Measurements from ENCODE around the gene GRIA2. TPM values are rescaled to one million over a fixed set of nuclear protein-coding genes. Genes with fewer than 3 reads are reported as not detected.

Gene GRIA2
- total and polyA plus RNA-seq, 7 donors = 0.25 to 0.71 (median 0.55) TPM; not detected in 2

- intact Hi-C loops (cut with DNase I) = no loop called here
- no peak for DNase-seq
- no peak overlapping the region for H3K27ac ChIP-seq
- no peaks in the 10 kb centered on the region for H3K27me3 ChIP-seq
- H3K4me1 ChIP-seq = no peaks in the 10 kb centered on the region
- no peaks in the 10 kb centered on the region for H3K36me3 ChIP-seq
- no peak overlapping the region for H3K4me3 ChIP-seq
- no peaks in the 10 kb centered on the region for H3K9me3 ChIP-seq
- TF ChIP-seq POLR2A (IDR thresholded peaks at IDR 0.05) (no peak), EP300 (IDR thresholded peaks at IDR 0.05) (no peak), CTCF (IDR thresholded peaks at IDR 0.05) (no peak), POLR2AphosphoS5 (IDR thresholded peaks at IDR 0.05) (no peak)
- 26 to 55% methylated on average over 2 of the region's 2 CpGs for whole genome bisulfite sequencing, 2 donors
These were observed 44.8 kb downstream of the GRIA2 start for GRCh38 chr4:157265281-157265680.

- no peak overlapping the region for H3K27ac ChIP-seq
- DNase-seq = no peak
- no peaks in the 10 kb centered on the region for H3K36me3 ChIP-seq
- 84 to 85% methylated on average over 2 of the region's 2 CpGs for WGBS, 2 donors
- H3K27me3 ChIP-seq = no peaks in the 10 kb centered on the region
- TF ChIP-seq POLR2A (IDR thresholded peaks at IDR 0.05) = no peak
- no peak for TF ChIP-seq CTCF (IDR thresholded peaks at IDR 0.05)
- no peak for TF ChIP-seq POLR2AphosphoS5 (IDR thresholded peaks at IDR 0.05)
- TF ChIP-seq EP300 (IDR thresholded peaks at IDR 0.05) = no peak
- no peaks in the 10 kb centered on the region for H3K4me1 ChIP-seq
- H3K9me3 ChIP-seq = no peaks in the 10 kb centered on the region
- no peak overlapping the region for H3K4me3 ChIP-seq
- intact Hi-C loops (cut with DNase I) = no loop called here
These were observed 49.6 kb downstream of the GRIA2 start for GRCh38 chr4:157270108-157270507.

- TF ChIP-seq EP300 (IDR thresholded peaks at IDR 0.05) (no peak), POLR2A (IDR thresholded peaks at IDR 0.05) (no peak), CTCF (IDR thresholded peaks at IDR 0.05) (no peak)
- intact Hi-C loops (cut with DNase I) = no loop called here
- no peaks in the 10 kb centered on the region for H3K9me3 ChIP-seq
- 83 to 89% methylated on average over 5 of the region's 5 CpGs for WGBS, 2 donors
- H3K4me3 ChIP-seq = no peak overlapping the region
- no peaks in the 10 kb centered on the region for H3K4me1 ChIP-seq
- no peaks in the 10 kb centered on the region for H3K27me3 ChIP-seq
- H3K36me3 ChIP-seq = no peaks in the 10 kb centered on the region
- DNase-seq = no peak
- no peak overlapping the region for H3K27ac ChIP-seq
These were observed 50.0 kb downstream of the GRIA2 start for GRCh38 chr4:157270552-157270951.

- Histone ChIP-seq H3K27ac (no peak overlapping the region), H3K4me1 (no peaks in the 10 kb centered on the region), H3K36me3 (no peaks in the 10 kb centered on the region), H3K9me3 (no peaks in the 10 kb centered on the region), H3K4me3 (no peak overlapping the region), H3K27me3 (no peaks in the 10 kb centered on the region)
- no peak for DNase-seq
- intact Hi-C loops (cut with DNase I) = no loop called here
- 23 to 37% methylated on average over 1 of the region's 1 CpG for WGBS, 2 donors
- no peak for TF ChIP-seq CTCF (IDR thresholded peaks at IDR 0.05)
- TF ChIP-seq POLR2A (IDR thresholded peaks at IDR 0.05) = no peak
- TF ChIP-seq POLR2AphosphoS5 (IDR thresholded peaks at IDR 0.05) = no peak
- TF ChIP-seq EP300 (IDR thresholded peaks at IDR 0.05) = no peak
These were observed 50.8 kb downstream of the GRIA2 start for GRCh38 chr4:157271166-157271869.

GRCh38 chr4:157280673-157281072 is 60.1 kb downstream of the GRIA2 start:
- 46 to 75% methylated on average over 1 of the region's 1 CpG for WGBS, 2 donors
- H3K9me3 ChIP-seq = no peaks in the 10 kb centered on the region
- H3K4me3 ChIP-seq = no peak overlapping the region
- no peak overlapping the region for H3K27ac ChIP-seq
- H3K4me1 ChIP-seq = no peaks in the 10 kb centered on the region
- intact Hi-C loops (cut with DNase I) = no loop called here
- H3K36me3 ChIP-seq = no peaks in the 10 kb centered on the region
- no peak for TF ChIP-seq POLR2AphosphoS5 (IDR thresholded peaks at IDR 0.05)
- TF ChIP-seq CTCF (IDR thresholded peaks at IDR 0.05) = no peak
- no peak for TF ChIP-seq EP300 (IDR thresholded peaks at IDR 0.05)
- no peaks in the 10 kb centered on the region for H3K27me3 ChIP-seq
- DNase-seq = no peak

All from sigmoid colon (tissue), 7 donors.